Ascending aorta (tissue), 2 donors: ENCODE results near the gene ENTHD1. TPM values are rescaled to one million over a fixed set of nuclear protein-coding genes. Genes with fewer than 3 reads are reported as not detected.

Experiments used
- DNase-seq, 2 donors: peaks; one replicate each; pipeline ENCODE4 v3.0.0-alpha.2; 2019; ENCODE audit warnings: low spot score in 2 of 2
- H3K27ac ChIP-seq, 2 donors: fragments of 200-600 bp; sonication (generic); one replicate each; pipeline ENCODE4 v1.5.1; 2016 to 2017; ENCODE audit warnings: mild to moderate bottlenecking in 1 of 2
- H3K27me3 ChIP-seq: fragments of 200-600 bp; sonication (generic); one replicate; pipeline ENCODE4 v1.5.1; 2017
- H3K36me3 ChIP-seq, 2 donors: fragments of 200-600 bp; sonication (generic); one replicate each; pipeline ENCODE4 v1.5.1; 2016
- H3K4me1 ChIP-seq, 2 donors: fragments of 200-600 bp; sonication (generic); one replicate each; pipeline ENCODE4 v1.5.1; 2016 to 2017; ENCODE audit warnings: mild to moderate bottlenecking in 1 of 2
- H3K4me3 ChIP-seq, 2 donors: fragments of 200-600 bp; sonication (generic); one replicate each; pipeline ENCODE4 v1.5.1; 2016 to 2017; ENCODE audit warnings: mild to moderate bottlenecking in 1 of 2
- H3K9me3 ChIP-seq, 2 donors: fragments of 200-600 bp; sonication (generic); one replicate each; pipeline ENCODE4 v1.5.1; 2016
- CTCF ChIP-seq, 3 experiments: fragments of 200-600 bp in 2 of 3; fragments of 450-650 bp in 1 of 3; sonication (generic) in 2 of 3; IDR thresholded peaks; one replicate each; pipeline ENCODE4 v1.5.1; 2016 to 2019; ENCODE audit warnings: antibody characterized with exemption in 3 of 3, mild to moderate bottlenecking in 1 of 3, moderate library complexity in 1 of 3
- intact Hi-C: fragments of 100-400 bp; cut with DNase I; formaldehyde crosslinking; loops from one replicate; pipeline ENCODE4 v1.15.1; 2023
- total RNA-seq: library from RNA; depleted of rRNA; stranded (reverse); fragments of >200 nt; gene quantifications from one replicate; pipeline ENCODE4 v1.1.0, GENCODE V29; 2016

The ENTHD1 gene
- total RNA-seq, 1 donor from 2014 or later, result 0.21 TPM

DNA sequence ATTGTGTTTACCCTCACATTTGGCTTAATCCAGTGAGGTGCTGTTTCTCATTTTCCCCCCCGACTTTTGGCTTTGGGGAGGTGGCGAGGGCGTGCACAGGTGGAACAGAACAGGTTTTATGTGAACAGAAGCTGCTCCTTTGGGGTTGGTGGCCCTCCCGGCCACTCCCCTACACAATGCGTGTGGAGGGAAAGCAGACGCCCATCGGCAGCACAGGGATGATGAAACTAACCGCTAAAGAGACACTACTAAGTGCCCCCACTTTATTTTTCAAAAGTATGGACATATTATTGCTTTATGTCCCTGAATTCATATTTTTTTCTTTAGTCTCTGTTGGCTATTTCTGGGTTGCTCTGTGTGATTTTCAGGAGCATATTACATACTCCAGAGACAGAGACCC is 160.9 kb downstream of the ENTHD1 start:
- Histone ChIP-seq H3K36me3 (no peaks in the 10 kb centered on the region), H3K27me3 (no peaks in the 10 kb centered on the region), H3K4me3 (no peak overlapping the region), H3K4me1 (no peaks in the 10 kb centered on the region), H3K27ac (no peak overlapping the region), H3K9me3 (no peaks in the 10 kb centered on the region)
- TF ChIP-seq CTCF (IDR thresholded peaks at IDR 0.05), result no peak
- intact Hi-C loops, result no loop called here
- DNase-seq, result no peak

GRCh38 chr22:39731881-39732555 is 161.5 kb downstream of the ENTHD1 start:
- H3K4me3 ChIP-seq, result no peak overlapping the region
- no peaks in the 10 kb centered on the region for H3K4me1 ChIP-seq
- no peak for TF ChIP-seq CTCF (IDR thresholded peaks at IDR 0.05)
- no peaks in the 10 kb centered on the region for H3K9me3 ChIP-seq
- H3K27me3 ChIP-seq, result no peaks in the 10 kb centered on the region
- intact Hi-C loops, result no loop called here
- H3K27ac ChIP-seq, result no peak overlapping the region
- H3K36me3 ChIP-seq, result no peaks in the 10 kb centered on the region
- no peak for DNase-seq

DNA sequence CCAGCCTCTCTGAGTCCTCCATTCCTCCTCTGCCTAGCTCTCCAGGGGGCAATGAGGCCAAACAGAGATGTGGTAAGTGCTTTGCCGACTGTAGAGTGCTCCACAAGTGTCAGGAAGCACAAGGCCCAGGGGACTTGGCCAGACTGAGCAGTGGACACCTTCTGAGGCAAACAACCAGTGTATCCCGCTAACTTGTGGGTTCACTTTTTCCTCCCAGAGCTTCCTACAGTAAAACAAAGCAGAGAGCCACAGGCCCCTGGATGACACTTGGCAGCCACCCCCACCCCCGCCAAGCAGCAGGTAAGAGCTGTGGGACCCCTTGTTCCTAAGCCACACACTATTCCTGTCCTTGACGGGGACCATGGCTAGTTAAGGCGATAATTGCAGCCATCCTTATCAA is 162.1 kb downstream of the ENTHD1 start:
- Histone ChIP-seq H3K9me3 (no peaks in the 10 kb centered on the region), H3K27ac (no peak overlapping the region), H3K4me3 (no peak overlapping the region), H3K4me1 (no peaks in the 10 kb centered on the region), H3K27me3 (no peaks in the 10 kb centered on the region), H3K36me3 (no peaks in the 10 kb centered on the region)
- no peak for TF ChIP-seq CTCF (IDR thresholded peaks at IDR 0.05)
- intact Hi-C loops, result no loop called here
- no peak for DNase-seq

GRCh38 chr22:39729141-39729934 is 164.2 kb downstream of the ENTHD1 start:
- DNase-seq, result no peak
- H3K27ac ChIP-seq, result no peak overlapping the region
- intact Hi-C loops, result no loop called here
- no peaks in the 10 kb centered on the region for H3K27me3 ChIP-seq
- no peaks in the 10 kb centered on the region for H3K9me3 ChIP-seq
- no peaks in the 10 kb centered on the region for H3K36me3 ChIP-seq
- no peak for TF ChIP-seq CTCF (IDR thresholded peaks at IDR 0.05)
- no peak overlapping the region for H3K4me3 ChIP-seq
- no peaks in the 10 kb centered on the region for H3K4me1 ChIP-seq

- intact Hi-C loops, result no loop called here
These were observed 165.2 kb downstream of the ENTHD1 start for GRCh38 chr22:39728236-39728860.

More at GRCh38 chr22:39728236-39728860, 165.2 kb downstream of the ENTHD1 start:
- TF ChIP-seq CTCF (IDR thresholded peaks at IDR 0.05), result no peak
- Histone ChIP-seq H3K9me3 (no peaks in the 10 kb centered on the region), H3K27me3 (no peaks in the 10 kb centered on the region), H3K4me1 (no peaks in the 10 kb centered on the region), H3K36me3 (no peaks in the 10 kb centered on the region), H3K4me3 (no peak overlapping the region), H3K27ac (no peak overlapping the region)
- no peak for DNase-seq
